ENCODE results near the gene PDXDC1. TPM values are rescaled to one million over a fixed set of nuclear protein-coding genes. Genes with fewer than 3 reads are reported as not detected.

PDXDC1 gene
- total RNA-seq, 4 donors from 2014 or later, result 62.1 to 85.2 (median 76.1) TPM

DNA sequence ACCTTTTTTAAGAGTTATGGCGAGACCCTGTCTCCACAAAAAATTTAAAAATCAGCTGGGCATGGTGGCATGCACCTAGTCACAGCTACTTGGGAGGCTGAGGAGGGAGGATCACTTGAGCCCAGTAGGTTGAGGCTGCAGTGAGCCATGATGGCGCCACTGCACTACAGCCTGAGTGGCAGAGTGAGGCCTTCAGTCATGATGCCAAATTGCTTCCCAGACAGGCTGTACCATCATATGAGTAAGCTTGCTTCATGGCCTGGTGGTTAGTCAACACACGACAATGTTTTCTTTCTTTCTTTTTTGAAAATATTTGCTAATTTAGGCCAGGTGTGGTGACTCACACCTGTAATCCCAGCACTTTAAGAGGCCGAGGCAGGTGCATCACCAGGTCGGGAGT lies 68.5 kb downstream of the PDXDC1 start:
- TF ChIP-seq, protein P1, sequence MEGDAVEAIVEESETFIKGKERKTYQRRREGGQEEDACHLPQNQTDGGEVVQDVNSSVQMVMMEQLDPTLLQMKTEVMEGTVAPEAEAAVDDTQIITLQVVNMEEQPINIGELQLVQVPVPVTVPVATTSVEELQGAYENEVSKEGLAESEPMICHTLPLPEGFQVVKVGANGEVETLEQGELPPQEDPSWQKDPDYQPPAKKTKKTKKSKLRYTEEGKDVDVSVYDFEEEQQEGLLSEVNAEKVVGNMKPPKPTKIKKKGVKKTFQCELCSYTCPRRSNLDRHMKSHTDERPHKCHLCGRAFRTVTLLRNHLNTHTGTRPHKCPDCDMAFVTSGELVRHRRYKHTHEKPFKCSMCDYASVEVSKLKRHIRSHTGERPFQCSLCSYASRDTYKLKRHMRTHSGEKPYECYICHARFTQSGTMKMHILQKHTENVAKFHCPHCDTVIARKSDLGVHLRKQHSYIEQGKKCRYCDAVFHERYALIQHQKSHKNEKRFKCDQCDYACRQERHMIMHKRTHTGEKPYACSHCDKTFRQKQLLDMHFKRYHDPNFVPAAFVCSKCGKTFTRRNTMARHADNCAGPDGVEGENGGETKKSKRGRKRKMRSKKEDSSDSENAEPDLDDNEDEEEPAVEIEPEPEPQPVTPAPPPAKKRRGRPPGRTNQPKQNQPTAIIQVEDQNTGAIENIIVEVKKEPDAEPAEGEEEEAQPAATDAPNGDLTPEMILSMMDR (IDR thresholded peaks at IDR 0.05; ENCODE audit: low read depth), result no peak

DNA sequence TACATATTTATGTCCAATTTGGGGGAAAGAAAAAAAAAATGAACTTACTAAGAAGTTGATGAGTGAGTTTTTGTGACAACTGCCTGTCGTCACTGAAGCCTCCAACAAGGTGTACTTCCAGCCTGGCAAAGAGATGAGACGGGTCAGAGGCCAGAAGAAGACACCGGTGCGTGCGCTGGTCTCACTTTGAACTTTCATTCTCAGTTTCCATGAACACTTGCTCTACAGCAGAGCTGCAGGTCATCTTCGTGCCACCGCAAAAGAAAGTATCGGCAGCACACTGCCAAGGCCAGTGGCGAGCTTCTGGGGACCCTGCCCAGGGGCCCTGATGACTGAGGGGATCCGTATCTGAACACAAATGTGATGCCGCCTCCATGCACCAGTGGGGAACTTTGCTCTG lies 69.5 kb downstream of the PDXDC1 start:
- TF ChIP-seq, protein P1 (IDR thresholded peaks at IDR 0.05; ENCODE audit: low read depth), result no peak

DNA sequence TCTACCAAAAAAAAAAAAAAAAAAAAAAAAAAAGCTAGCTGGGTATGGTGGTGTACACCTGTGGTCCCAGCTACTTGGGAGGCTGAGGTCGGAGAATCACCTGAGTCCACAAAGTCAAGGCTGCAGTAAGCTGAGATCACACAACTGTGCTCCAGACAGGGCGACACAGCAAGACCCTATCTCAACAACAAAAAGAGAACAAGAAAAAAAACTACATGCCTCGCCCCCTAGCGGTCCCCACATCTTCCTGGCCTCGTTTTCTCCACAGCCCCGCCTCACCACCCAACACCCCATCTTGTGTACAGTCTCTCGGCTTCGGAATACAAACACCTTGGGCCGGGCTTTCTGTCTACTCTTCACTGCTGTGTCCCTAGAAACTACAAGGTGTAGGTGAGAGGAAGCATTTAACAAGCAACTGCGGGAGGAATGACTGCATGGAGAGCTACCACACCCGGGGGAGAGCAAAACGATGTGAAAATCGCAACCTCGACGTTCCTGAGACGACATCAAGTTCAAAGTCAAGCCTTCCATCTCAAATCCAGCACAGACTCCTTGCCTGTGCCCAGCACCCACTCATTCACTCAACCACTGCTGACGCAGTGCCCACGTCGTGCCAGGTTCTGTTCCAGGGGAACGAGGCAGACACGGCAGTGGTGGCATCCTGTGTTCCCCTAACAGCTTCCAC lies 72.0 kb downstream of the PDXDC1 start:
- TF ChIP-seq, protein P1 (IDR thresholded peaks at IDR 0.05; ENCODE audit: low read depth), result no peak

DNA sequence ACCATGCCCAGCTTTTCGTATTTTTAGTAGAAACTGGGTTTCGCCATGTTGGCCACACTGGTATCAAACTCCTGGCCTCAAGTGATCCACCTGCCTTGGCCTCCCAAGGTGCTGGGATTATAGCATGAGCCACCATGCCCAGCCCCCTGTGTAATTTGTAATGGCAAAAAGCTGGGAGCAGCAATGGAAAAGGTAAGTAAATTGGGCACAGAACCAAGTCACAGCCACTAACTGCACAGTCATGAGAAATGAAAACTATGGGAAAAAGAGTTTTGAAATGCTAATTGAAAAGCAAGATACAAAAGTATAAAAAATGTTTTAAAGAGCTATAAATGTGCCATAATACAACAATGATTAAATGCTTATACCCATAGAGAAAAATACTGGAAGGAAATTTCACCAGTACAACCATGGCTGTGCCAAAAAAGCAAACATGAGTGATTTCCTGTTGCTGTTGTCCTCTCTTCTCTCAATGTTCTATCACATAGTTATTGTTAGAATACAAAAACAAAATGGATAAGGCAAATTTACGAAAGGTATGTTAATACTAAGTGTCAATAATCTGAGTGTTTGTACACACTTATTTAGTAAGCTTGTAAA lies 74.9 kb downstream of the PDXDC1 start:
- TF ChIP-seq, protein P1 (IDR thresholded peaks at IDR 0.05; ENCODE audit: low read depth), result no peak

DNA sequence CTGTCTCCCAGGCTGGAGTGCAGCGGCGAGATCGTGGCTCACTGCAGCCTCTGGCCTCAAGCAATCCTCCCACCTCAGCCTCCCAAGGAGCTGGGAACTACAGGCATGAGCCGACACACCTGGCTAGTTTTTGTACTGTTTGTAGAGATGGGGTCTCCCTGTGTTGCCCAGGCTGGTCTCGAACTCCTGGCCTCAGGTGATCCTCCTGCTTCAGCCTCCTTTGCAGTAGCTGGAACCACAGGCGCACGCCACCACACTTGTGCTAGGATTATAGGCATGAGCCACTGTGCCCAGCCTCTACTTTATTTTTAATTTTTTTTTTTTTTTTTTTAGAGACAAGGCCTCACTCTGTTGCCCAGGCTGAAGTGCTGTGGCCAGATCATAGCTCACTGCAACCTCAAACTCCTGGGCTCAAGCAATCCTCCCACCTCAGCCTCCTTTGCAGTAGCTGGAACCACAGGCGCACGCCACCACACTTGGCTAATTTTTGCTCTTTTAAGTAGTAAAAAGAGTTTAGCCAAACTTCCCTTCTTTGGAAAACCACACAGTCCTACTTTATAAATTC lies 76.6 kb downstream of the PDXDC1 start:
- TF ChIP-seq, protein P1 (IDR thresholded peaks at IDR 0.05; ENCODE audit: low read depth), result no peak

DNA sequence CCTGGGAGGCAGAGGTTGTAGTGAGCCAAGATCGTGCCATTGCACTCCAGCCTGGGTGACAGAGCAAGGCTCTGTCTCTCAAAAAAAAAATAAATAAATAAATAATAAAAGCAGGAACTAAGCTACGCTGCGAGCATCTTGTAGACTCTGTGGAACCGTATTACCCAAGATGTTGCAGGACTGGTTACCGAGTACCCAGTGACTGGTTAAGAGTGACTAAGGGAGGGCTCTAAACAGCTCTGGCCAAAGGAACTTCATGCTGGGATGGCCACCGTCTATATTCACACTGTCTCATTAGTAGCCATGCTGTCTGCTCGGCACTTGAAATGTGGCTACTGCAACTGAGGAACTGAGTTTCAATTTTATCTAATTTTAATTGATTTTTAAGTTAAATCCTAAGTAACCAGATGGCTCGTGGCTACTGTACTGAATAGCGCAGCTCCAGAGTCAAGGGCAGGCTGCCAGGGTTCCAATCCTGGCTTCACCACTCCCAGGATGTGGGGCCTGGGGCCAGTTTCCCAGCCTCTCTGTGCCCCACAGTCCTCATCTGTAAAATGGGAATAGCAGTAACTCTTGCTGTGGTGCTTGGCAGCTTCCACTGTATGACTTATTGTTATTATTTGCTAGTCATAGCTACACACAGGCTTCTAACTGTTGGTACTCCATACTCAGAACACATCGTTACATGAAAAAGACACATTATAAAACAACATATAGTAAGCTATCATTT lies 78.1 kb downstream of the PDXDC1 start:
- TF ChIP-seq, protein P1 (IDR thresholded peaks at IDR 0.05; ENCODE audit: low read depth), result no peak

DNA sequence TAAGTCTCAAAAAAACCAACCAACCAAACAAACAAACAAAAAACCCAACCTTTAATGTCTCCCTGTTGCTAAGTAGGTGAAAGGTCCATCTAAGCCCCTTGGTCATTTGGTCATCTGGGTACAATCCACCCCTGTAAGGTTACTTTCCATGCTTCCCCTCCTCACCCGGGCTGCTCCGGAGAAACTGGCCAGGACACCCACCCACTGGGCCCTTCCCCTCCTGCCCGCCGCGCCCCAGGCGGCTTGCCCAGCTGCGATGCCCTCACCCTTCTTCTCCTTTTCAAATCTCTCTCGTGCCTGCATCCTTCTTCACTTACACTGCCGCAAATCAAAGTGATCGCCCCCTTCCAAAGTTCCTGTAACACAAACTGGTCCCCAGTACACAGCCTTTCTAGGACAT lies 79.1 kb downstream of the PDXDC1 start:
- TF ChIP-seq, protein P1 (IDR thresholded peaks at IDR 0.05; ENCODE audit: low read depth), result no peak

Data from subcutaneous adipose tissue (tissue), 4 donors.